HEK293 (cell line): ENCODE data around the gene NCLN.

Experiments used
- CTCF ChIA-PET: fragments of 350-600 bp; formaldehyde crosslinking; extraction: SDS; loops from one replicate; lab custom pipeline; 2021; ENCODE audit warnings: antibody characterized with exemption; lab: Yijun Ruan, JAX
- POLR2A ChIA-PET: fragments of 300-600 bp; formaldehyde crosslinking; extraction: SDS; loops from one replicate; lab custom pipeline; 2020; ENCODE audit warnings: antibody characterized with exemption, inconsistent platforms; lab: Yijun Ruan, JAX
- H3K27ac ChIP-seq: fragments of 200-500 bp; sonication (Bioruptor generic); 2 replicates; pipeline ENCODE4 v1.5.1; 2014; ENCODE audit warnings: low read depth, low read length, control low read depth, inconsistent platforms; ENCODE audit errors: extremely low read depth
- H3K36me3 ChIP-seq, 2 experiments: fragments of 200-500 bp in 1 of 2; sonication (Bioruptor generic) in 1 of 2; 1 replicate in 1 of 2; 2 replicates in 1 of 2; pipeline ENCODE4 v1.5.1; 2014 to 2017; ENCODE audit warnings: inconsistent platforms in 2 of 2, low read length in 2 of 2; ENCODE audit not compliant: control insufficient read depth in 2 of 2, insufficient read depth in 1 of 2
- H3K4me1 ChIP-seq: fragments of 200-500 bp; sonication (Bioruptor generic); 2 replicates; pipeline ENCODE4 v1.5.1; 2014; ENCODE audit warnings: mild to moderate bottlenecking, low read length, inconsistent platforms; ENCODE audit not compliant: control insufficient read depth, insufficient read depth
- H3K4me3 ChIP-seq: 2 replicates; pipeline ENCODE4 v1.5.1; 2011; ENCODE audit warnings: low read depth, mild to moderate bottlenecking, control low read depth, low read length, moderate library complexity
- H3K9me3 ChIP-seq: fragments of 200-500 bp; sonication (Bioruptor generic); 2 replicates; pipeline ENCODE4 v1.5.1; 2014; ENCODE audit warnings: low read depth, low read length, inconsistent platforms; ENCODE audit not compliant: control insufficient read depth, insufficient read depth
- EGR2 ChIP-seq: fragments of 450-650 bp; formaldehyde crosslinking; IDR thresholded peaks from 2 replicates; pipeline ENCODE4 v1.5.1; 2016; ENCODE audit warnings: low read depth, missing biosample characterization, missing genetic modification characterization
- KLF10 ChIP-seq: fragments of 450-650 bp; IDR thresholded peaks from 2 replicates; pipeline ENCODE4 v1.5.1; 2018; ENCODE audit warnings: missing biosample characterization, mild to moderate bottlenecking, missing genetic modification characterization
- SCRT1 ChIP-seq: fragments of 450-650 bp; formaldehyde crosslinking; IDR thresholded peaks from 2 replicates; pipeline ENCODE4 v1.5.1; 2016; ENCODE audit warnings: missing biosample characterization, missing genetic modification characterization, borderline replicate concordance
- SP2 ChIP-seq: fragments of 450-650 bp; formaldehyde crosslinking; IDR thresholded peaks from 2 replicates; pipeline ENCODE4 v1.5.1; 2016; ENCODE audit warnings: missing biosample characterization, missing genetic modification characterization
- ZBTB21 ChIP-seq: fragments of 450-650 bp; formaldehyde crosslinking; IDR thresholded peaks from 2 replicates; pipeline ENCODE4 v1.5.1; 2017; ENCODE audit warnings: missing biosample characterization, missing genetic modification characterization
- ZBTB48 ChIP-seq: fragments of 450-650 bp; formaldehyde crosslinking; IDR thresholded peaks from 2 replicates; pipeline ENCODE4 v1.5.1; 2016; ENCODE audit warnings: missing biosample characterization, missing genetic modification characterization
- ZFP41 ChIP-seq: fragments of 450-650 bp; formaldehyde crosslinking; IDR thresholded peaks from 2 replicates; pipeline ENCODE4 v1.5.1; 2016; ENCODE audit warnings: missing biosample characterization, missing genetic modification characterization, borderline replicate concordance
- ZNF157 ChIP-seq: fragments of 450-650 bp; formaldehyde crosslinking; IDR thresholded peaks from 2 replicates; pipeline ENCODE4 v1.5.1; 2016; ENCODE audit warnings: missing biosample characterization, missing genetic modification characterization
- ZNF16 ChIP-seq: fragments of 450-650 bp; formaldehyde crosslinking; IDR thresholded peaks from 2 replicates; pipeline ENCODE4 v1.5.1; 2016; ENCODE audit warnings: low read depth, missing biosample characterization, missing genetic modification characterization
- ZNF211 ChIP-seq: fragments of 450-650 bp; formaldehyde crosslinking; IDR thresholded peaks from 2 replicates; pipeline ENCODE4 v1.5.1; 2016; ENCODE audit warnings: low read depth, missing biosample characterization, missing genetic modification characterization
- ZNF214 ChIP-seq: fragments of 450-650 bp; formaldehyde crosslinking; IDR thresholded peaks from 2 replicates; pipeline ENCODE4 v1.5.1; 2017; ENCODE audit warnings: missing biosample characterization, mild to moderate bottlenecking, missing genetic modification characterization, borderline replicate concordance
- ZNF223 ChIP-seq: fragments of 450-650 bp; formaldehyde crosslinking; IDR thresholded peaks from 2 replicates; pipeline ENCODE4 v1.5.1; 2016; ENCODE audit warnings: missing biosample characterization, missing genetic modification characterization
- ZNF266 ChIP-seq: fragments of 450-650 bp; formaldehyde crosslinking; IDR thresholded peaks from 2 replicates; pipeline ENCODE4 v1.5.1; 2016; ENCODE audit warnings: missing biosample characterization, missing genetic modification characterization, low read depth
- ZNF292 ChIP-seq: fragments of 450-650 bp; formaldehyde crosslinking; IDR thresholded peaks from 2 replicates; pipeline ENCODE4 v1.5.1; 2016; ENCODE audit warnings: low read depth, missing biosample characterization, missing genetic modification characterization, borderline replicate concordance
- ZNF311 ChIP-seq: fragments of 450-650 bp; formaldehyde crosslinking; IDR thresholded peaks from 2 replicates; pipeline ENCODE4 v1.5.1; 2017; ENCODE audit warnings: missing biosample characterization, missing genetic modification characterization, borderline replicate concordance
- ZNF391 ChIP-seq: fragments of 450-650 bp; formaldehyde crosslinking; IDR thresholded peaks from 2 replicates; pipeline ENCODE4 v1.5.1; 2016; ENCODE audit warnings: low read depth, missing biosample characterization, missing genetic modification characterization, borderline replicate concordance
- ZNF501 ChIP-seq: fragments of 450-650 bp; formaldehyde crosslinking; IDR thresholded peaks from 2 replicates; pipeline ENCODE4 v1.5.1; 2016; ENCODE audit warnings: missing biosample characterization, missing genetic modification characterization
- ZNF521 ChIP-seq: fragments of 450-650 bp; formaldehyde crosslinking; IDR thresholded peaks from 2 replicates; pipeline ENCODE4 v1.5.1; 2017; ENCODE audit warnings: missing biosample characterization, mild to moderate bottlenecking, missing genetic modification characterization
- ZNF548 ChIP-seq: fragments of 450-650 bp; formaldehyde crosslinking; IDR thresholded peaks from 2 replicates; pipeline ENCODE4 v1.5.1; 2016; ENCODE audit warnings: missing biosample characterization, missing genetic modification characterization
- ZNF571 ChIP-seq: fragments of 450-650 bp; formaldehyde crosslinking; IDR thresholded peaks from 2 replicates; pipeline ENCODE4 v1.5.0; 2017; ENCODE audit warnings: missing biosample characterization, missing genetic modification characterization
- ZNF707 ChIP-seq: fragments of 450-650 bp; formaldehyde crosslinking; IDR thresholded peaks from 2 replicates; pipeline ENCODE4 v1.5.1; 2016; ENCODE audit warnings: missing biosample characterization, missing genetic modification characterization
- ZNF776 ChIP-seq: fragments of 450-650 bp; formaldehyde crosslinking; IDR thresholded peaks from 2 replicates; pipeline ENCODE4 v1.5.0; 2017; ENCODE audit warnings: missing biosample characterization, missing genetic modification characterization, borderline replicate concordance
- ZNF777 ChIP-seq: fragments of 450-650 bp; formaldehyde crosslinking; IDR thresholded peaks from 2 replicates; pipeline ENCODE4 v1.5.1; 2017; ENCODE audit warnings: missing biosample characterization, missing genetic modification characterization, borderline replicate concordance
- TF ChIP-seq, protein P1 (sequence below): fragments of 450-650 bp; formaldehyde crosslinking; IDR thresholded peaks from 2 replicates; pipeline ENCODE4 v1.5.0; 2017; ENCODE audit warnings: missing biosample characterization, missing genetic modification characterization, borderline replicate concordance
- TF ChIP-seq, protein P2 (sequence below): fragments of 450-650 bp; formaldehyde crosslinking; IDR thresholded peaks from 2 replicates; pipeline ENCODE4 v1.5.1; 2016; ENCODE audit warnings: missing biosample characterization, missing genetic modification characterization
- TF ChIP-seq, protein P3 (sequence below): fragments of 450-650 bp; formaldehyde crosslinking; IDR thresholded peaks from 2 replicates; pipeline ENCODE4 v1.5.1; 2017; ENCODE audit warnings: missing biosample characterization, missing genetic modification characterization

Gene NCLN

DNA sequence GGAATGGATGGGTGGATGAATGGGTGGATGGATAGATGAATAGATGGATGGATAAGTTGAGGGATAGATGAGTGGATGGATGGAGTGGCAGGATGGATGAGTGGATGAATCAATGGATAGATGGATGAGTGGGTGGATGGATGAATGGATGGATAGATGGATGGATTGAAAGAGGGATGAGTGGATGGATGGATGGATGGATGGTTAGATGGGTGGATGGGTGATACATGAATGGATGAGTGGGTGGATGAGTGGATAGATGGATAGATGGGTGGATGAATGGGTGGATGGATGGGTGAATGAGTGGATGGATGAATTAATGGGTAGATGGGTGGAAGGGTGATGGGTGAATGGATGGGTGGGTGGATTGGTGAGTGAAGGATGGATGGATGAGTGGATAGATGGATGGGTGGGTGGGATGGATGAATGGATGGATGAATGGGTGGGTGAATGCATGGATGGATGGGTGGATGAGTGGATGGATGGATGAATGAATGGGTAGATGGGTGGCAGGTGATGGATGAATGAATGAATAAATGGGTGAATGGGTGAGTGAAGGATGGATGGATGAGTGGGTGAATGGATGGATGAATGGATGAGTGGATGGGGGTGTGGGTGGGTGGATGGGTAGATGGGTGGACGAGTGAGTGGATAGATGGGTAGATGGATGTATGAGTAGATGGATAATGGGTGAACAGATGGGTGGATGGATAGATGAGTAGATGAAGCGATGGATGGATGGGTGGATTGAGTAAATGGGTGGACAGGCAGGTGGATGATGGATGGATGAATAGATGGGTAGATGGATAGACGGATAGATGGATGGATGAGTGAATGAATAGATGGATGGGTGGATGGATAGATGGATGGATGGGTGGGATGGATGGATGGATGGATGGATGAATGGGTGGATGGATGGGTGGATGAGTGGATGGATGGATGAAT lies 32.2 kb upstream of the NCLN start:
- ChIA-PET POLR2A (no interaction called here), CTCF (interaction anchor here (0.5 to 2.1 kb wide), 3 partner anchors 10 to 454 kb away, joined by 3 to 7 read pairs (median 4); no protein-coding TSS in a partner anchor)
- H3K4me3 ChIP-seq: no peak overlapping the region
- H3K27ac ChIP-seq: no peak overlapping the region
- no peaks in the 10 kb centered on the region for H3K4me1 ChIP-seq
- H3K36me3 ChIP-seq: no peaks in the 10 kb centered on the region
- H3K9me3 ChIP-seq: no peaks in the 10 kb centered on the region
- TF ChIP-seq ZNF157 (tag by site-specific recombination) (0 out of 2 replicates have a peak, but pooled peaks have one; percentile 18), ZNF214 (no peak), ZNF521 (peak; percentile 59; the same call in 1 of the 2 replicates), ZBTB48 (tag by site-specific recombination) (no peak; the same call in 1 of the 2 replicates), ZBTB21 (tag by site-specific recombination) (no peak), SCRT1 (tag by site-specific recombination) (no peak), ZNF776 (tag by site-specific recombination) (0 out of 2 replicates have a peak, but pooled peaks have one; percentile 63), SP2 (tag by site-specific recombination) (no peak), ZNF223 (tag by site-specific recombination) (no peak), ZNF211 (no peak), ZNF391 (tag by site-specific recombination) (no peak), ZNF571 (0 out of 2 replicates have a peak, but pooled peaks have one; percentile 30), ZNF16 (tag by site-specific recombination) (no peak), KLF10 (tag by site-specific recombination) (no peak), ZNF707 (tag by site-specific recombination) (no peak), ZNF311 (peak; percentile 44; the same call in 1 of the 2 replicates), ZNF548 (tag by site-specific recombination) (no peak), EGR2 (tag by site-specific recombination) (peak; percentile 91), ZNF266 (no peak), ZNF501 (tag by site-specific recombination) (no peak), ZFP41 (tag by site-specific recombination) (0 out of 2 replicates have a peak, but pooled peaks have one; percentile 59), ZNF292 (tag by site-specific recombination) (no peak), ZNF777 (tag by site-specific recombination) (no peak)
- TF ChIP-seq, protein P1, sequence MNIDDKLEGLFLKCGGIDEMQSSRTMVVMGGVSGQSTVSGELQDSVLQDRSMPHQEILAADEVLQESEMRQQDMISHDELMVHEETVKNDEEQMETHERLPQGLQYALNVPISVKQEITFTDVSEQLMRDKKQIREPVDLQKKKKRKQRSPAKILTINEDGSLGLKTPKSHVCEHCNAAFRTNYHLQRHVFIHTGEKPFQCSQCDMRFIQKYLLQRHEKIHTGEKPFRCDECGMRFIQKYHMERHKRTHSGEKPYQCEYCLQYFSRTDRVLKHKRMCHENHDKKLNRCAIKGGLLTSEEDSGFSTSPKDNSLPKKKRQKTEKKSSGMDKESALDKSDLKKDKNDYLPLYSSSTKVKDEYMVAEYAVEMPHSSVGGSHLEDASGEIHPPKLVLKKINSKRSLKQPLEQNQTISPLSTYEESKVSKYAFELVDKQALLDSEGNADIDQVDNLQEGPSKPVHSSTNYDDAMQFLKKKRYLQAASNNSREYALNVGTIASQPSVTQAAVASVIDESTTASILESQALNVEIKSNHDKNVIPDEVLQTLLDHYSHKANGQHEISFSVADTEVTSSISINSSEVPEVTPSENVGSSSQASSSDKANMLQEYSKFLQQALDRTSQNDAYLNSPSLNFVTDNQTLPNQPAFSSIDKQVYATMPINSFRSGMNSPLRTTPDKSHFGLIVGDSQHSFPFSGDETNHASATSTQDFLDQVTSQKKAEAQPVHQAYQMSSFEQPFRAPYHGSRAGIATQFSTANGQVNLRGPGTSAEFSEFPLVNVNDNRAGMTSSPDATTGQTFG (tag by site-specific recombination): peak; percentile 0; the same call in 1 of the 2 replicates
- TF ChIP-seq, protein P2, sequence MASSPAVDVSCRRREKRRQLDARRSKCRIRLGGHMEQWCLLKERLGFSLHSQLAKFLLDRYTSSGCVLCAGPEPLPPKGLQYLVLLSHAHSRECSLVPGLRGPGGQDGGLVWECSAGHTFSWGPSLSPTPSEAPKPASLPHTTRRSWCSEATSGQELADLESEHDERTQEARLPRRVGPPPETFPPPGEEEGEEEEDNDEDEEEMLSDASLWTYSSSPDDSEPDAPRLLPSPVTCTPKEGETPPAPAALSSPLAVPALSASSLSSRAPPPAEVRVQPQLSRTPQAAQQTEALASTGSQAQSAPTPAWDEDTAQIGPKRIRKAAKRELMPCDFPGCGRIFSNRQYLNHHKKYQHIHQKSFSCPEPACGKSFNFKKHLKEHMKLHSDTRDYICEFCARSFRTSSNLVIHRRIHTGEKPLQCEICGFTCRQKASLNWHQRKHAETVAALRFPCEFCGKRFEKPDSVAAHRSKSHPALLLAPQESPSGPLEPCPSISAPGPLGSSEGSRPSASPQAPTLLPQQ (tag by site-specific recombination): no peak
- TF ChIP-seq, protein P3, sequence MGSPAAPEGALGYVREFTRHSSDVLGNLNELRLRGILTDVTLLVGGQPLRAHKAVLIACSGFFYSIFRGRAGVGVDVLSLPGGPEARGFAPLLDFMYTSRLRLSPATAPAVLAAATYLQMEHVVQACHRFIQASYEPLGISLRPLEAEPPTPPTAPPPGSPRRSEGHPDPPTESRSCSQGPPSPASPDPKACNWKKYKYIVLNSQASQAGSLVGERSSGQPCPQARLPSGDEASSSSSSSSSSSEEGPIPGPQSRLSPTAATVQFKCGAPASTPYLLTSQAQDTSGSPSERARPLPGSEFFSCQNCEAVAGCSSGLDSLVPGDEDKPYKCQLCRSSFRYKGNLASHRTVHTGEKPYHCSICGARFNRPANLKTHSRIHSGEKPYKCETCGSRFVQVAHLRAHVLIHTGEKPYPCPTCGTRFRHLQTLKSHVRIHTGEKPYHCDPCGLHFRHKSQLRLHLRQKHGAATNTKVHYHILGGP (tag by site-specific recombination): peak; percentile 55; the same call in 1 of the 2 replicates
